ENCODE measurements around the gene PYM1. TPM values are rescaled to one million over a fixed set of nuclear protein-coding genes. Genes with fewer than 3 reads are reported as not detected.
A peak's percentile ranks its signal among the peaks of the same experiment; 100 is the strongest.

The PYM1 gene
- polyA plus RNA-seq, 1 experiment: 35.3 TPM

- DNase-seq (ENCODE audit: low read depth, low spot score): no peak
- POLR2A ChIA-PET: interaction anchor here (0.8 to 2.0 kb wide), 13 partner anchors 12 to 1602 kb away, joined by 3 to 11 read pairs (median 5); partner anchors contain the start of genes CD63, DGKA, DNAJC14 and GDF11
These were observed 45.4 kb upstream of the PYM1 start for GRCh38 chr12:55972911-55973598.

GRCh38 chr12:55972456-55972855 lies 44.8 kb upstream of the PYM1 start:
- ChIA-PET POLR2A (no interaction called here), CTCF (interaction anchor here (0.9 kb wide), 1 partner anchor 17 kb away, joined by 5 read pairs; no protein-coding TSS in a partner anchor)
- no peak for DNase-seq (ENCODE audit: low read depth, low spot score)
- peak overlapping the region; percentile 87 for H3K27ac ChIP-seq (ENCODE audit: low read depth, low read length)
- H3K27me3 ChIP-seq (ENCODE audit: control insufficient read depth, insufficient read depth, low read length): no peaks in the 10 kb centered on the region
- peak overlapping the region; percentile 66 for H3K4me3 ChIP-seq (ENCODE audit: low read depth, low read length)
- peaks cover 4% of the 10 kb centered on the region; the same call in 1 of the 2 replicates for H3K9me3 ChIP-seq (ENCODE audit: control insufficient read depth, insufficient read depth, low read length)
- TF ChIP-seq, protein P1, sequence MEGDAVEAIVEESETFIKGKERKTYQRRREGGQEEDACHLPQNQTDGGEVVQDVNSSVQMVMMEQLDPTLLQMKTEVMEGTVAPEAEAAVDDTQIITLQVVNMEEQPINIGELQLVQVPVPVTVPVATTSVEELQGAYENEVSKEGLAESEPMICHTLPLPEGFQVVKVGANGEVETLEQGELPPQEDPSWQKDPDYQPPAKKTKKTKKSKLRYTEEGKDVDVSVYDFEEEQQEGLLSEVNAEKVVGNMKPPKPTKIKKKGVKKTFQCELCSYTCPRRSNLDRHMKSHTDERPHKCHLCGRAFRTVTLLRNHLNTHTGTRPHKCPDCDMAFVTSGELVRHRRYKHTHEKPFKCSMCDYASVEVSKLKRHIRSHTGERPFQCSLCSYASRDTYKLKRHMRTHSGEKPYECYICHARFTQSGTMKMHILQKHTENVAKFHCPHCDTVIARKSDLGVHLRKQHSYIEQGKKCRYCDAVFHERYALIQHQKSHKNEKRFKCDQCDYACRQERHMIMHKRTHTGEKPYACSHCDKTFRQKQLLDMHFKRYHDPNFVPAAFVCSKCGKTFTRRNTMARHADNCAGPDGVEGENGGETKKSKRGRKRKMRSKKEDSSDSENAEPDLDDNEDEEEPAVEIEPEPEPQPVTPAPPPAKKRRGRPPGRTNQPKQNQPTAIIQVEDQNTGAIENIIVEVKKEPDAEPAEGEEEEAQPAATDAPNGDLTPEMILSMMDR (IDR thresholded peaks at IDR 0.05; ENCODE audit: low read depth, low read length): no peak

More at GRCh38 chr12:55972911-55973598, 45.4 kb upstream of the PYM1 start:
- TF ChIP-seq, protein P1 (IDR thresholded peaks at IDR 0.05; ENCODE audit: low read depth, low read length): no peak
- Histone ChIP-seq H3K9me3 (ENCODE audit: control insufficient read depth, insufficient read depth, low read length) (peaks cover 4% of the 10 kb centered on the region; the same call in 1 of the 2 replicates), H3K27ac (ENCODE audit: low read depth, low read length) (peak overlapping the region; percentile 87), H3K4me3 (ENCODE audit: low read depth, low read length) (peak overlapping the region; percentile 66), H3K27me3 (ENCODE audit: control insufficient read depth, insufficient read depth, low read length) (no peaks in the 10 kb centered on the region)
- CTCF ChIA-PET: interaction anchor here (0.7 to 2.9 kb wide), 11 partner anchors 13 to 234 kb away, joined by 3 to 22 read pairs (median 5); partner anchors contain the start of gene SUOX

DNA sequence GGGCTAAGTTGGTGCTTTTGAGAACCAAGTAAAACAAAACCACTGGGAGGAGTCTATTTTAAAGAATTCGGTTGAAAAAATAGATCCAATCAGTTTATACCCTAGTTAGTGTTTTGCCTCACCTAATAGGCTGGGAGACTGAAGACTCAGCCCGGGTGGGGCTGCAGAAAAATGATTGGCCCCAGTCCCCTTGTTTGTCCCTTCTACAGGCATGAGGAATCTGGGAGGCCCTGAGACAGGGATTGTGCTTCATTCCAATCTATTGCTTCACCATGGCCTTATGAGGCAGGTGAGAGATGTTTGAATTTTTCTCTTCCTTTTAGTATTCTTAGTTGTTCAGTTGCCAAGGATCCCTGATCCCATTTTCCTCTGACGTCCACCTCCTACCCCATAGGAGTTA lies 44.3 kb upstream of the PYM1 start:
- TF ChIP-seq, protein P1 (IDR thresholded peaks at IDR 0.05; ENCODE audit: low read depth, low read length): no peak
- DNase-seq (ENCODE audit: low read depth, low spot score): no peak
- peak overlapping the region; percentile 31 for H3K4me3 ChIP-seq (ENCODE audit: low read depth, low read length)

GRCh38 chr12:55970775-55971174 lies 43.1 kb upstream of the PYM1 start:
- Histone ChIP-seq H3K4me3 (ENCODE audit: low read depth, low read length) (no peak overlapping the region), H3K27ac (ENCODE audit: low read depth, low read length) (peak overlapping the region; percentile 52), H3K27me3 (ENCODE audit: control insufficient read depth, insufficient read depth, low read length) (no peaks in the 10 kb centered on the region), H3K9me3 (ENCODE audit: control insufficient read depth, insufficient read depth, low read length) (peaks cover 4% of the 10 kb centered on the region; the same call in 1 of the 2 replicates)
- ChIA-PET CTCF (interaction anchor here (1.0 kb wide), 1 partner anchor 16 kb away, joined by 3 read pairs; no protein-coding TSS in a partner anchor), POLR2A (interaction anchor here (0.7 kb wide), 1 partner anchor 25 kb away, joined by 7 read pairs; no protein-coding TSS in a partner anchor)
- DNase-seq (ENCODE audit: low read depth, low spot score): no peak
- TF ChIP-seq, protein P1 (IDR thresholded peaks at IDR 0.05; ENCODE audit: low read depth, low read length): no peak

More for the DNA sequence above, 44.3 kb upstream of the PYM1 start:
- POLR2A ChIA-PET: no interaction called here
- Histone ChIP-seq H3K27me3 (ENCODE audit: control insufficient read depth, insufficient read depth, low read length) (no peaks in the 10 kb centered on the region), H3K27ac (ENCODE audit: low read depth, low read length) (peak overlapping the region; percentile 48), H3K9me3 (ENCODE audit: control insufficient read depth, insufficient read depth, low read length) (peaks cover 4% of the 10 kb centered on the region; the same call in 1 of the 2 replicates)
- CTCF ChIA-PET: interaction anchor here (0.9 kb wide), 1 partner anchor 17 kb away, joined by 5 read pairs; no protein-coding TSS in a partner anchor

DNA sequence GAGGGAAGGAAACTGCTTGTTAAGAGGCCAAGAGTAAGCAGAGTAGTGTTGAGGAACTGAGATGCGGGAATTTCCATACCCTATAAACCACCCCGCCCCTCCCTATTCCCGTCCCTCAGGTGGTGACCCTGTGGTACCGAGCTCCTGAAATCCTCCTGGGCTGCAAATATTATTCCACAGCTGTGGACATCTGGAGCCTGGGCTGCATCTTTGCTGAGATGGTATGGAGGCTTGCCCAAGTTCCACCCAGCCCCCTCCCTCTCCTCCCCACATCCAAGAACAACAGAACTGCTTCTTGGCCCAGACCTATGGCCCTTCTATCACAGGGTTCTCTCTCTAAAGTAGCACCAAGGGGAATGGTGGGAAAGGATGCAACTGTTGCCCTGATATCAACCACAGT lies 41.7 kb upstream of the PYM1 start:
- ChIA-PET CTCF (interaction anchor here (0.6 kb wide), 1 partner anchor 39 kb away, joined by 3 read pairs; no protein-coding TSS in a partner anchor), POLR2A (interaction anchor here (0.6 kb wide), 1 partner anchor 149 kb away, joined by 3 read pairs; no protein-coding TSS in a partner anchor)
- no peak overlapping the region for H3K27ac ChIP-seq (ENCODE audit: low read depth, low read length)
- DNase-seq (ENCODE audit: low read depth, low spot score): no peak
- H3K4me3 ChIP-seq (ENCODE audit: low read depth, low read length): no peak overlapping the region
- peaks cover 4% of the 10 kb centered on the region; the same call in 1 of the 2 replicates for H3K9me3 ChIP-seq (ENCODE audit: control insufficient read depth, insufficient read depth, low read length)
- no peaks in the 10 kb centered on the region for H3K27me3 ChIP-seq (ENCODE audit: control insufficient read depth, insufficient read depth, low read length)
- TF ChIP-seq, protein P1 (IDR thresholded peaks at IDR 0.05; ENCODE audit: low read depth, low read length): no peak
